Peyer's patch (tissue), 4 donors: ENCODE results near the gene MCEE.

Experiments
- POLR2A ChIP-seq, 2 donors: fragments of 450-650 bp; IDR thresholded peaks; one replicate each; pipeline ENCODE4 v1.5.1; 2017; ENCODE audit warnings: antibody characterized with exemption in 2 of 2, mild to moderate bottlenecking in 2 of 2, moderate library complexity in 2 of 2
- TF ChIP-seq, protein P1 (sequence below), 6 experiments: fragments of 450-650 bp in 4 of 6; fragments of 200-600 bp in 2 of 6; sonication (generic) in 1 of 6; IDR thresholded peaks; one replicate each; pipeline ENCODE4 v1.5.1; 2017 to 2019; ENCODE audit warnings: antibody characterized with exemption in 6 of 6, mild to moderate bottlenecking in 3 of 6, moderate library complexity in 1 of 6

DNA sequence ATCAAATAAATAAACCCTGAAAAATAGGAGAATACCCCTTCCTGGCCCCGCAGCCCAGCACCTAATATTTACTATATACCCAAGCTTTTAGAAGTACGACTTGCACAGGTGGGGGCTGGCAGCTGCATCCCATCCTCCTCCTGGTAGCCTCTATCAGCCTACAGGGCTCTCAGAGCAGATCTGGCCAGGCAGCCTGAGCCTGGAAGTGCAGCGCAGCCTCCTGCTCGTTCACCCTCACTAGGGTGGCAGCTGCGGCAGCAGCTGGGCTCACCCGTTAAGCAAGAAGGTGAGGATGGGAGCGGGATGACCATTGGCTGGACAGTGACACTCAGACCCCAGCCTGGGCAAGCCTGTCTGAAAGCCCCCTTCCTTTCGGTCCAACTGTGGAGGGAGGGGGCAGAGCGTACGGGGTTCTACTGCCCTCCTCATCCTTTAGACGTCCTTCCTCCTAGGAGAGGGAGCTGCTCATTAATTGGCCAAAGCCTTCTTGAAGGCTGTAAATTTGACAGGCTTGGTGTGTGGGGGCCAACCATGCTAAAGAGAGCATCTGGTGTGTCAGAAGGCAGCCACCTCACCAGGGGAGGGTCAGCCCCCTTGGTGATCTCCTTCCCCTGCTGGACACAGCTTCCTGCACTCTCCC is 23.7 kb upstream of the MCEE start:
- TF ChIP-seq, protein P1, sequence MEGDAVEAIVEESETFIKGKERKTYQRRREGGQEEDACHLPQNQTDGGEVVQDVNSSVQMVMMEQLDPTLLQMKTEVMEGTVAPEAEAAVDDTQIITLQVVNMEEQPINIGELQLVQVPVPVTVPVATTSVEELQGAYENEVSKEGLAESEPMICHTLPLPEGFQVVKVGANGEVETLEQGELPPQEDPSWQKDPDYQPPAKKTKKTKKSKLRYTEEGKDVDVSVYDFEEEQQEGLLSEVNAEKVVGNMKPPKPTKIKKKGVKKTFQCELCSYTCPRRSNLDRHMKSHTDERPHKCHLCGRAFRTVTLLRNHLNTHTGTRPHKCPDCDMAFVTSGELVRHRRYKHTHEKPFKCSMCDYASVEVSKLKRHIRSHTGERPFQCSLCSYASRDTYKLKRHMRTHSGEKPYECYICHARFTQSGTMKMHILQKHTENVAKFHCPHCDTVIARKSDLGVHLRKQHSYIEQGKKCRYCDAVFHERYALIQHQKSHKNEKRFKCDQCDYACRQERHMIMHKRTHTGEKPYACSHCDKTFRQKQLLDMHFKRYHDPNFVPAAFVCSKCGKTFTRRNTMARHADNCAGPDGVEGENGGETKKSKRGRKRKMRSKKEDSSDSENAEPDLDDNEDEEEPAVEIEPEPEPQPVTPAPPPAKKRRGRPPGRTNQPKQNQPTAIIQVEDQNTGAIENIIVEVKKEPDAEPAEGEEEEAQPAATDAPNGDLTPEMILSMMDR (IDR thresholded peaks at IDR 0.05) = no peak
- no peak for TF ChIP-seq POLR2A (IDR thresholded peaks at IDR 0.05)
